GM18868 (cell line): ENCODE data around the gene RASA3.

Experiments
- ATAC-seq: cut with Tn5 transposase; IDR thresholded peaks from one replicate; pipeline ENCODE4 v1.9.1; 2021; ENCODE audit warnings: mild to moderate bottlenecking, moderate library complexity; ENCODE audit not compliant: unreplicated experiment

The RASA3 gene

DNA sequence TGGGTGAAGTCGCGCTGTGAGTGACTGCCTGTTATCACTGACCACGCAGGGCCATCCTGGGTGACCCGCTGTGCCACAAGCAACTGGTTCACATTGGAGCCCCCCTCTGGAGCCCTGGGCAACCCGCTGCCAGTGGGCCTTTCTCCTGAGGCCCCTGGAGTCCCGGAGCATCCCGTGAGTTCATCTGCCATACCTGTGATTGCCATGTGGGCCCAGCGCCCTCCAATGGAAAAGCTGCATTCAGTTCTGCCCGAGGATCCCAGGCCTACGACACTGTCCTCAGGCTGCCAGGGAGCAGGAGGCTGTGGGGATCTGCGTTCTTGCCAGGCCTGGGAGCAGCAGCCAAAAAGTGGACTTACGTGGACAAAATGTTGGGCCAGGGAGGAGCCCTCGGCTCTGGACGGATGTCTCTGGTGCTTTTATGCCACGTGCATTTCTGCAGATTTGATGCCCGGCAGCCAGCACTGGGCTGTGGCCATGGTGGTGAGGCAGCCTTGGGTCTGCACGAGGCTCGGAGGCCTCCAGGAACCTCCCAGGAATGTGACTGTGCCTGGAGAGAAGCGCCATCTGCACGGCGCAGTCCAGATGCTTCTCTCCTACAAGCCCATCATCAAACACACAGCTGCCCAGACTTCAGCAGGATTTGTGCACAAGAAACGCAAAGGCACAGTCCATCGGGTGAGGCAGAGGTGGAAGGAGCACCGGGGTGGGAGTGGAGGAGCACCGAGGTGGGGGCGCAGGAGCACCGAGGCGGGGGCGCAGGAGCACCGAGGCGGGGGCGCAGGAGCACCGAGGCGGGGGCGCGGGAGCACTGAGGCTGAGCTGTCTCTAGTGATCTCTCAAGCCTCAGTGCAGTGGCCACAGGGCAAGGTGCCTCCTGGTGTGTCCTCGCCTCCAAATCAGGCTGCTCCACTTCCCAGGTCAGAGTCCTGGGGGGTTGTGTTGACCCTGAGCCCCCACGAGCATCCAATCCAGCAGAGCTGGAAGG is 202.5 kb downstream of the RASA3 start:
- ATAC-seq = no peak

DNA sequence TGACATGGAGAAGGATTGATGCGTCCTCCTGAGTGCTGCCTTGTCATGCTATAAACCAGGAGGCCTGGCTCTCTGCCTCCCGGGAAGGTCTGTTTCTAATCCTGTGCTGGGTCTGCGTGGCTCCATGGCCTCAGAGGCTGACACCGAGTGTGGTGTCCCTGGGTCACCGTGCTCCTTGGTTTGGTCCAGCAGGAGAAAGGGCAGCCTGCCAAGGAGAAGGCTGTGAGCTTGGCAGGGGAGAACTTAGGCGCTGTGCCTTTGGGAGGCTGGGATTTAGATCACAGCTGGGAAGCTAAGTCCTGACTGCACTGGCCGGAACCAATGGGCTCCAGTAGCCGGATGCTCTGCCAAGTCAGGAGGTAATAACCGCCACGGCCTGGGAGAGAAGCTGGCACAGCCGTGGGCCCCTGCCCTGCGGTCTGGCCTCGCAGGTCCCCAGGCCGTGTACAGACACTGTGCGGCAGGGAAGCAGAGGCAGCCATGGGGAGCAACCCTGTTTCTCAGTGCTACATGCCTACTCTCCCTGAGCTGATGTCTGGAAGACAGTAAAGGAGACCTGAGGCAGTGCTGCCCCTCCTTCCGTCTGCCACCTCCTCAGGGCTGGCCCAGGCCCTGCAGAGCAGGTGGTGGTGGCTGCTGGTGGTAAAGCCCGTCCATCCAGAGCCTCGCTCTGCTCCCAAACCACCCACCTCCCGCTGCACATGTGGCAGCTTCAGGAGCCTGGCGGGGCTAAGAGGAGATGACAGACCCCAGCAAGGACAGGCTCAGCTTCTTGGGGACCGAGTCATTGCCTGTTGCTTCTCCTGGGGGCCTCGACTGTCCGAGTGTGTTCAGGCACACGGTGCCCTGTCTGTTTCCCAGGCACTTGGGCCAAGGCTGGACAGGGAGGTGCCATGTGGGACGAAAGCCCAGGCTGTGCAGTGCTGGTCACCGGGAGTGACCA is 203.5 kb downstream of the RASA3 start:
- ATAC-seq = no peak
